Fibroblast of skin of right quadriceps (primary cell): ENCODE data around the gene RXFP1.
"Not testable (repeated sequence)": the region's sequence is repeated elsewhere in the genome, so short reads cannot be mapped to it uniquely, and the experiment has no call there.

Experiments used
- DNase-seq: peaks from one replicate; pipeline ENCODE4 v3.0.0-alpha.2; 2013

RXFP1 gene

DNA sequence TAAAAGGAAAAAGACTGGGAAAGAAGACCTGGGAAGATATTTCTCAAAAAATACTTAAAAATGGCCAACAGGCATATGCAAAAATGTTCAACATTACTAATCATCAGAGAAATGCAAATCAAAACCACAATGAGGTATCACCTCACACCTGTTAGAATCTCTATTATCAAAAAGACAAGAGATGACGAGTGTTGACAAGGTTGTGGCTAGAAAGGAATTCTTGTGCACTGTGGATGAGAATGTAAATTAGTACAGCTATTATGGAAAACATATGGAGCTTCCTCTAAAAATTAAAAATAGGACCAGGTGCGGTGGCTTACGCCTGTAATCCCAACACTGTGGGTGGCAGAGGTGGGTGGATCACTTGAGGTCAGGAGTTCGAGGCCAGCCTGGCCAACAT is 100.0 kb downstream of the RXFP1 start:
- no peak for DNase-seq

DNA sequence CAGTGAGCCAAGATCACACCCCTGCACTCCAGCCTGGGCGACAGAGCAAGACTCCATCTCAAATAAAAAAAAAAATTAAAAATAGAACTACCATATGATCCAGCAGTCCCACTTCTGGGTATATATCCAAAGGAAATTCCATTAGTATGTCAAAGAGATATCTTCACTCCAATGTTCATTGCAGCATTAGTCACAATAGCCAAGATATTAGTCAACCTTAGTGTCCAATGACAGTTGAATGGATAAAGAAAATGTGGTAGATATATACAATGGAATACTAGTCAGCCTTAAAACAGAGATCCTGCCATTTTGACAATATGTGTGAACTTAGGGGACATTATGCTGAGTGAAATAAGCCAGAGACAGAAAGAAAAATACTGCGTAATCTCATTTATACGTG is 100.6 kb downstream of the RXFP1 start:
- no peak for DNase-seq

DNA sequence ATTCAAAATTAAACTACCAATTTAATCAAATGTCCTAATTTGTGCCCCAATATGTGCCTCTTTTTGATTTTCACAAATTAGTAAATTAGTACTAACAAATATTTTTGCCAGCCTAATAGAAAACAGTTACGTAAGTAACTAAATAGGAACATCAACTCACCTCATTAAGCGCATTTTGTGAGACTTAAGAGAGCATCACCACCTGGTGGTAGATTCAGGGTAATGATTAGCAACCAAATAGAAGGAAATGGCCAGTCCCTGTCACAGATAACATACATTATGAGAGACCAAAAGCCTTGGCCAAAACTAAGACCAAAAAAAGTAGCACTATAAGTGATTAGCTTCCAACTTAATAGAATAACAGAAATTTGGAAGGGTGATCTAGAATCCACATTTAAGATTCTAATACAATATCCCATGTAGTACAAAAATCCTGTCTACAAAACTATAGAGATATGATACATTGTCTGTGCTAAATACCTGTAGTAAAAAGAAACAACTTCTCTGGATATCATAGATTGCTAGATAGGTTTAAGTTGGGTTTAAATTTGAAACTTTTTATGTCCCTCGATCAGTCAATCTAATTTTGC is 103.3 kb downstream of the RXFP1 start:
- peak; percentile 44 for DNase-seq

DNA sequence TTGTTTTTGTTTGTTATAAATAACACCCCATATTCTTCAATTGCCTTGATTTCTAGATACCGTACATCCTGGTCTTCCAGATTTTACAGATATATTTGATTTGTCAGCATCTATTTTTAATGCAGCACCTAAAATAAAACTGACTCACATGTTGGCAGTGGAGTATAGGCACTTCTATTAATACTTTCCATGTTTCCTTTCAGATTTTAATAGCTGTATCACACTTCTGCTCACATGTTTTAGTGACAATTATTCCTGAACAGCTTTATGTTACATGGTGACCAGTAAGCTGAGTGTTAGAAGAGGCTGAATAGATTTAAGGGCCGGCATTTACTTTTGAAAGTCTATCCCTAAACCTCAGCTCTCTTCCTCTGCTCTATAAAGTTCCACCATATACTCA is 103.9 kb downstream of the RXFP1 start:
- DNase-seq = no peak

DNA sequence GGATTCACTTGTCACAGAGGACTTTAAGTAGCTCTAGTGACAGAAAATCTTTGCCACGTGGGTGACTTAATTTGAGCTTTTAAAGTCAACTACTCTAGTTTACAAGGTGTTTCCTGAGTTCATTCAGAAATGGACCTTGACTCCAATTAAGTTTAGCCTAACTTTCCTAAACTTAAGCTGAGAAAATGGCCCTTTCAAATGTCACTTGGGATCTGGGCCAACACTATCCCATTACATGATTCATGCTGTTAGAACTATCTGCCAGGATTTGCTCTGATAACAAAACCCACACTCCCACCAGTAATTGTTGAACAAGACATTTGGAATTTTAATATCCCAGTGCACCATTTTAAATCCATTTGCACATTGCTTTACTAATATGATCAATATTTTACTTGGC is 109.2 kb downstream of the RXFP1 start:
- DNase-seq = peak; percentile 31

DNA sequence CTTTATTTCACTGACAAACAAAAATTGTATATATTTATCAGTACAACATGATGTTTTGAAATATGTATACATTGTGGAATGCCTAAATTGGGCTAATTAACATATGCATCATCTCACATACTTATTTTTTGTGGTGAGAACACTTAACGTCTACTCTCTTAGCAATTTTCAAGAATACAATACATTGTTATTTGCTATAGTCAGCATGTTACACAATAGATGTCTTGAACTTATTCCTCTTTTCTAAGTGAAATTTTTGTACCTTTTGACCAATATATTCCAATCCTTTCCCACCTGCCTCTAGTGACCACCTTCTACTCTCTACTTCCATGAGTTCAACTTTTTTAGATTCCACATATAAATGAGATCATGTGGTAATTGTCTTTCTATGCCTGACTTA is 114.9 kb downstream of the RXFP1 start:
- DNase-seq = no peak

DNA sequence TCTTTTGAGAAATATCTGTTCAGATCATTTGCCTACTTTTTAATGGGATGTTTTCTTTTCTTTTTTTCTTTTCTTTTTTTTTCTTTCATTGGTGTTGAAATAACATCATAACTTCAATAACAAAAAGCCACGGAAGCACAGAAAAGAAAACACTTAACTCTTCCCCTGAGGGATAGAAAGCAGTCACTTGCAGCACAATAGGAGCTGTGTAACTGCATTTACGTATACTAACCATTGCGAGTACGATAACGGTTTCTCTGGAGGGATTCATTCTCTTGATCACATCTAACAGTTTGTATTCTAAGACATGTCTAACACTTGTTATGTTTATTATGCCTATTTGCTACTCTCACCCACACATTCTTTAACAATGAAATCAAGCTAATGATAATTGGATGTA is 122.7 kb downstream of the RXFP1 start:
- no peak for DNase-seq

DNA sequence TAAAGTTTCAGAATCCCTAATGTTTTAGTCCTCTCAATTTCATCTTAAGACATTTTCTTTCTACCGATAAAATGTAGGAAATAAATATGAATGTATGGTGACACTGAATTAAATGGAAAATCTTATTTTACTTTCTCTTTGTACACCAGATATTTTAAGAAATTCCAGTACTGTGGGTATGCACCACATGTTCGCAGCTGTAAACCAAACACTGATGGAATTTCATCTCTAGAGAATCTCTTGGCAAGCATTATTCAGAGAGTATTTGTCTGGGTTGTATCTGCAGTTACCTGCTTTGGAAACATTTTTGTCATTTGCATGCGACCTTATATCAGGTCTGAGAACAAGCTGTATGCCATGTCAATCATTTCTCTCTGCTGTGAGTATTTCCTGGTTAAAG is 123.1 kb downstream of the RXFP1 start:
- DNase-seq = no peak

DNA sequence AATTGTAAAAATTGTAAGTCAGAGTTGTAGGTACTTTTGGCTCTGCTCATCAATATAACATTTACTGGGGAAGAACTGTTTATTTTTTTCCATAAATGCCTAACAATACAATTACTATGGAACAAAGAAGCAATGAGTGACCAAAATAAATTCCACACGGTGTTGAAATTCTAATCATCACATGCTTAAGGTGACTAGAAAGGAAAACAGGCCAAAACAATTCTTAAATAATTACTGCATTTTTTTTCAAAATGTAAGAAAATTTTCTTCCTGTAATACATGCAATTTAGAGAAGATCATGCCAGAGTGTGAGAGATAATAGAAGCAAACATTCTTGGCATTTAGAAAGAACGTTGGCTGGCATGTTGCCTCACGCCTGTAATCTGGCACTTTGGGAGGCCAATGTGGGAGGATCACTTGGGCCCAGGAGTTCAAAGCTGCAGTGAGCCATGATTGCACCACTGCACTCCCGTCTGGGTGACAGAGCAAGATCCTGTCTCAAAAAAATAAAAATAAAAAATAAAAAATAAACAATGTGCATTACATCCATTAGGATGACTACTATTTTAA is 127.5 kb downstream of the RXFP1 start:
- no peak for DNase-seq

DNA sequence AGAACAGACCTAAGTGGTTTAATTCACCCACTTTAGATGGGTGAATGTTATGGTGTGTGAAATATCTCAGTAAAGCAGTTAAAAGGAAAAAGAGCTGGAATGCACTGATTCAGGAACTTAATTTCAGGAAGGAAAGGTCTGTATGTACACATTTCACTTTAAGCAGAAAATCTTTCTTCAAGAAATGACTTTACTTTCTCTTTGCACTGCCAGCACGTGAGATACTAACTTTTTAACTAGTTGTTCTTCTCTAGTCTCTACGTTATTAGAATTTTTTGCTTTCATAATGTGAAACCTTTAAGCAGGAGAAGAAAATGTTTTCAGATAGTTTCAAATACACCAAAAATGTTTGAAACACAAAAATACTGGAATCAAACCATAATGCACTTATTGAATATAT is 131.2 kb downstream of the RXFP1 start:
- DNase-seq = no peak

DNA sequence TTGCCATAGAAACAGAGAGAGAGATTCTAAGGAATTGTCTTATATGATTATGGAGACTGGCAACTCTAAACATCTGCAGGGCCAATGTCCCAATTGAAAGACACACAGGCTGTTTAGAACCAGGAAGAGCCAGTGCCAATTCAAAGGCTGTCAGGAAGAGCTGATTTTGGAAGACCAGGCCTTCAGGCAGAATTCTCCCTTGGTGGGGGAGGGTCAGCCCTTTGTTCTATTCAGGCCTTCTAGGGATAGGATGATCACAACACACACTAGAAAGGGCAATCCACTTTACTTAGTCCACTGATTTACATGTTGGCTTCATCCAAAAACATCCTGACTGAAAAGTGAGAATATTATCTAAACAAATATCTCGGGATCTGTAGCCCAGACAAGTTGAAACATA is 134.8 kb downstream of the RXFP1 start:
- DNase-seq = no peak

DNA sequence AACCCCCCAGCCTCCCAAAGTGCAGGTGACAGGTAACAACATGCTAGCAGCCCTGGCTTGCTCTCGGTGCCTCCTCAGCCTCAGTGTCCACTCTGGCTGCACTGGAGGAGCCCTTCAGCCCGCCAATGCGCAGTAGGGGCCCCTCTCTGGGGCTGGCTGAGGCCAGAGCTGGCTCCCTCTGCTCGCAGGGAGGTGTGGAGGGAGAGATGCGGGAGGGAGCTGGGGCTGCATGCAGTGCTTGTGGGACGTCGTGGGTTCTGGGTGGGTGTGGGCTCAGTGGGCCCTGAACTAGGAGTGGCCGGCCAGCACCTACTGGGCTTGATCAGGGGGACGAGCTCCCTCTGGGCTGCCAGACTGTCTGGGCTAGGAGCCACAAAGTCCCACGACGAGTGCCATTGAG is 135.6 kb downstream of the RXFP1 start:
- DNase-seq = no peak

DNA sequence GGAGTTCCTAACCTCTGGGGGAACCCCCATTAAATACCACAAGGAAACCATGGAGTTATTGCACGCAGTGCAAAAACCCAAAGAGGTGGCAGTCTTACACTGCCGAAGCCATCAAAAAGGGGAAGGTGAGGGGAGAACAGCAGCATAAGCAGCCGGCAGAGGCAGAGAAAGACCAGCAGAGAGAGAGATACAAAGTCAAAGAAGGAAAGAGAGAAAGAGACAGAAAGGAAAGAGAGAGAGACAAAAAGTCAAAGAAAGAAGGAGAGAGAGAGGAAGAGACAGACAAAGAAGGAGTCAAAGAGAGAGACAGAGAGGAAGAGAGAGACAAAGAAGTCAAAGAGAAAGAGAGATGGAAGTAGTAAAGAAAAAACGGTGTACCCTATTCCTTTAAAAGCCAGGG is 141.6 kb downstream of the RXFP1 start:
- not testable (repeated sequence) for DNase-seq

DNA sequence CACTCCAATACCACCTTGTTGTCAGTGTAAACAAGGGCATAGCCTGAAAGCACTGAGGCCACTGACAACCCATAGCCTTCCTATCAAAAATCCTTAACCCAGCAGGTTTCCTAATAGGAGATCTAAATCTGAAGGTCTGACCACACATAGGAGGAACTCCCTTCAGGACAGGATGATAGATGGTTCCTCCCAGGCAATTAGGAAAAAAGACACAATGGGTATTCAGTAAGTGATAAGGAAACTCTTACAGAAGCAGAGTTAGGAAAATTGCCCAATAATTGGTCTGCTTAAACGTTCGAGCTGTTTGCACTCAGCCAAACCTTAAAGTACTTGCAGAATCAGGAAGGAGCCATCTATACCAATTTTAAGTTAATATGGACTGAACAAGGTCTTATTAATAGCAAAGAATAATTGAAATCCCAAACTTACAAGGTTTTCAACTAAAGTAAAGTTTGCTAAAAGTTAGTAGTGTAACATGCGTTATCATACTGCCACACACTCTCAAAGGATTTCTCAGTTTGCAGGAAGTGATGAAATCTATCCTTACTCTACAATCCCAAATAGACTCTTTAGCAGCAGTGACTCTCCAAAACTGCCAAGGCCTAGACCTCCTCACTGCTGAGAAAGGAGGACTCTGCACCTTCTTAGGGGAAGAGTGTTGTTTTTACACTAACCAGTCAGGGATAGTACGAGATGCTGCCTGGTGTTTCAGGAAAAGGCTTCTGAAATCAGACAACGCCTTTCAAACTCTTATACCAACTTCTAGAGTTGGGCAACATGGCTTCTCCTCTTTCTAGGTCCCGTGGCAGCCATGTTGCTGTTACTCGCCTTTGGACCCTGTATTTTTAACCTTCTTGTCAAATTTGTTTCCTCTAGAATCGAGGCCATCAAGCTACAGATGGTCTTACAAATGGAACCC is 142.3 kb downstream of the RXFP1 start:
- not testable (repeated sequence) for DNase-seq

DNA sequence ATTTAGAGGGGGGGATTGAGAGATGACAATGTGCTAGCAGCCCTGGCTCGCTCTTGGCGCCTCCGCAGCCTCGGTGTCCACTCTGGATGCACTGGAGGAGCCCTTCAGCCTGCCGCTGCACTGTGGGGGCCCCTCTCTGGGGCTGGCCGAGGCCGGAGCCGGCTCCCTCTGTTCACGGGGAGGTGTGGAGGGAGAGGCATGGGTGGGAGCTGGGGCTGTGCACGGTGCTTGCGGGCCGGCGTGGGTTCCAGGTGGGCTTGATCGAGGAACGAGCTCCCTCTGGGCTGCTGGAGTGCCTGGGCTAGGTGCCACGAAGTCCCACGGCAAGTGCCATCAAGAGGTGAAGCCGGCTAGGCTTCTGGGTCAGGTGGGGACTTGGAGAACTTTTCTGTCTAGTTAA is 143.1 kb downstream of the RXFP1 start:
- no peak for DNase-seq

DNA sequence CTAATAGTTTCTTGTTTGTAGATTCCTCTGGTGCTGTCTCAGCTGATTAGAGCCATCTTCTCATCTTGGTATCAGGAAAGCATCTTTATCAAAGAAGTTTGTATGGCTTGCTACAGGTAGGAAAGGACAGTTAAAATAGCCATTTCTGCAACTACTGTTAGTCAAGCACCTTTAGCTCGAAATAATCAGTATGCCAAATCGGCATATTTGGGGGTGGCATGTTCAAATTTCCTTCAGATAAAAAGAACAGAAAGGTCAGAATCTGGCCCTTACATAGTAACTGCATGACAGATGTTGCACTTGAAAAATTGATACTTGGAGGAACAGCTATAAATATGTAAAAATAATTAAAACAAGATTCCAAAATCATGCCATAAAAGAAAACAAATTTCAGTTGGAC is 145.2 kb downstream of the RXFP1 start:
- DNase-seq = no peak

DNA sequence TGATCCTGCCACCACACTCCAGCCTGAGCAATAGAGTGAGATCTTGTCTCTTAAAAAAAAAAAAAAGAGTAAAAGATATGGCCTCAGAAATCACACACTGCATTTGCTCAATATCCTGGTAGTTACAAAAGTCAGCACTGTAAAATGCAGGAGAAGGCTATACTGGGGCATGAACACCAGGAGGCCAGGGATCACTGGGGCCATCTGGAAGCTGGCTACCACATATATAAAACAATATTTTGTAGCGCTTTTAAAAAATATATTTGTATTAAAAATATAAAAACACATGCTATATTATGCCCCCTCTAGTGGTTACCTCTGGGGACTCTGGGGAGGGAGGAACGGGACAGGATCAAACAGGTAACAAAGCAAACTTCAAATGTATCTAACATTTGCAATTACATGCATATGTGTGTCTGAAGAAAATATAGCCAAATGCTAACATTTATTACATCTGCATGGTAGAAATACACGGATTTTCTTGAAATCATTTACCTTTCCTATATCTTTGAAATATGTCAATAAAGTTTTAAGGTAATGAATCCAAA is 146.0 kb downstream of the RXFP1 start:
- DNase-seq = peak; percentile 5

DNA sequence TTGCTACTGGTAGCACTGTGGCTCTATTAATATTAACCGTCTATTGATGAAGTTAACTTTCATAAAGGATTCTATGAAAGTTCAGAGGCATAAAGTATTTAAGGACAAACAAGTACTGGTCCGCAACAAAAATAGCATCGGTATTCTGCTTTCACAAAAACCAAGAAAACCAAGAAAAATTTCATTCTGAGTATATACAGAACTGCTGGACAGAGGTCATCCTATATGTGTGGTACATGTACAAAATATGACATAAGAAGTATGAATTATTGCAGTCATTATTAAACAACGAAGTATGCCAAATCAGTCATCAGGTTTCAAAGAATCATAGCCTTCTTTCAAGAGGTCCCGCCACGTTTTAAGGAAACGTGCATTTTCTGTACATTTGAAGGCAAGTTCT is 147.6 kb downstream of the RXFP1 start:
- DNase-seq = no peak

DNA sequence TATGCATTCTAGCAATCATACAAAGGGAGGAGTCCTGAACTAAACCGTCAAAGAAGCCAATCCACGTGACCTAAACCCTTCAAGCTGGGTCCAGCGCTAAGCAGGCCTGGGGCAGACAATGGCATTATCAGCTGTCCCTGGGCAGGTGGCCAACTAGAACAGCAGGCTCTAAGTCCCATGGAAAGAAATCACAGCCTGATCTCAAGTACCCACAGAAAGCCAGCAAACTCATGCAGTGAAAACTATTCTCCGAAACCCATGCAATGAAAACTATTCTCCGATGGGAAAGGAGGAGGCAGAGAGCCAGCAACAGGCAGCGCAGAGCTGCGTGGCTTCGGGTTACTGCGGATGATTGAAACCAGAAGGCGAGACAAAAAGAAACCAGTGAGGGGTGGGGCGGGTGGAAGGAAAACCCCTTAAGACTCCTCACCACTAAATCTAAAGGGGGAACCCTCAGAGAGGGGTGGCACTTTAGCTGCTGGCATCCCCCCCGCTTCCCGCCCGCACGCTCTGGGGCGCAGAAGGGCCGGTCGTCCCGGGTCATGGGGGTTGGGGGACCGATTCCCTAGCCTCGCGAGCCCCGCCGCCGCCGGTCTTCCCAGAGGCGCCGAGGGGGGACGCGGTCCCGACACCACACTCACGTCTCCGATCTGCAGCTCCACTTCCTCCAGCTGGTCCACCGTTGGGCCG is 149.4 kb downstream of the RXFP1 start:
- peak; percentile 76 for DNase-seq

DNA sequence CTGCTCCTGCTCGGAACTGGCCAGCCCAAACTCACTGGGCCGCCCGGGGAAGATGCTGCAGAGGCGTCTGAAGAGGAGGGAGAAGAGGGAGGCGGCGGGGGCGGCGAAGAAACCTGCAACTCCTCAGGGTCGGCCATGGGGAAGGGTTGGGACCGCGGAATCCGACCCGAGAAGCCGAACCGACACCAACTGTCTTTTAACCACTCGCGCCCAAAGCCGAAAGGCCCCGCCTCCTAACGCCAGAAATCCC is 149.9 kb downstream of the RXFP1 start, which contains the start of gene C4orf46:
C4orf46 (minus strand) TSS at position 223 of the 250 bp plus-strand sequence; CDS start at position 137, 86 bp downstream.
- no peak for DNase-seq

DNA sequence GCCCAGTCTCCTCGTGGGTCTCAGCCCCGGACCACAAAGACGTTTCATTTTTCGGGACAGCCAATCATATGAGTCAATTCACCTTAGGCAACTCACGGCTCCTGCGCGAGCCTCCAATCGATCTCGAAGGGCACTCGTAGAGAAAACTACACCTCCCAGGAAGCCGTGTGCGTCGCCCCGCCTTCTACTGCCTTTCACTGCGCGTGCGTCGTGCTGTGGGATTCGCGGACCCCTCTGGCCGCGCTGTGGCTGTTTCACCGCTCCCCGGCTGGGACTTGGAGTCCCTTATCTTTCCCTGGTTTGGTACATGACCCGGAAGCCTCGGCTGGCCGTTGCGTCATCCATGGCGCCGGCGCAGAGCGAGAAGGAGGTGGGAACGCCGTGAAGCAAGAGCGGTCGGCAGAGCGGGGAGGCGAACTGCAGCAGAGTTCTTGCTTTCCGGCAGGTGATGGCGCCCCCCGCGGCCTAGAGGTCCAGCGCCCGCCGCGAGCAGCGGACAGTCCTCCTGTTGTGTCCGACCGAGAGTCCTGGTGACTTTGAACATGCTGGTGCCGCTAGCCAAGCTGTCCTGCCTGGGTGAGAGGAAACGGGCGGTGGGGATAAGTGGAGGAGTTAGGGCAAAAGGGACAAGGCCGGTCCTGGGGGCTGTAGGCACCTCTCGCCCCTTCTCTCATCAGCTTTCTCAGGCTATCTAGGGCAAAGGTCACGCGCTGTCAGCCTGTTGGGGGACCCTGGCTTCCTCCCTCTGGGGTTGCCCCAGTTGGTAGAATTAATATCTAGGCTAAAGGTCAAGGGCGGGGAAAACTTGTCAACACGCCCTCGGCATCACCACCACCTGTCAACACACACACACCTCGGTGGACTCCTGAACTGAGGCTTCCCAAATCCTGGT is 150.5 kb downstream of the RXFP1 start, which contains the start of gene ETFDH:
ETFDH (plus strand) TSS at position 382 of the 892 bp plus-strand sequence; CDS start at position 543, 161 bp downstream.
- peak; percentile 100 for DNase-seq

DNA sequence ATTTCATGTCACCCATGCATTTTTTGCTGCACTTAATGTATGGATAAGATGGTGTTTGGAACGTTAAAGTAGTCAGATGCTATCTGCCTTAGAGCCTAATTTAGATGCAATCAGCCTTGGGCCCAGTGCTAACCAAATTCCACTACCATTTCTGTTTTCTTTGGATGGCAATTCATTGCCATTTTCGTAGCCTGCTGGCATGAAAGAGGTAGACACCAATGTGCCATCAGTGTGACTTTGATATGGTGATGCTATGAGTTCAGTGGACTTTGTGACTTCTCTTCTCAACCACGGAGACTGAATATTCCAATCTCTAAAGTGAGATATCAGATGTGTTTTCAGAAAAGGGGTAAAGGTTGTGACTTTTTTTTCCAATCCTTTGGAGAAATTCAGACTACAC is 152.0 kb downstream of the RXFP1 start:
- no peak for DNase-seq
